Tibial nerve (tissue), 4 donors: Measurements from ENCODE around the gene ARHGAP15.

Experiments used
- CTCF ChIP-seq, 5 experiments: fragments of 200-600 bp in 3 of 5; fragments of 450-650 bp in 2 of 5; sonication (generic) in 3 of 5; IDR thresholded peaks; one replicate each; pipeline ENCODE4 v1.5.1; 2016 to 2019; ENCODE audit warnings: antibody characterized with exemption in 5 of 5, mild to moderate bottlenecking in 3 of 5, moderate library complexity in 2 of 5
- EP300 ChIP-seq, 2 donors: sonication (generic); formaldehyde crosslinking; IDR thresholded peaks; one replicate each; pipeline ENCODE4 v1.6.1; 2017; ENCODE audit warnings: antibody characterized with exemption in 2 of 2, mild to moderate bottlenecking in 1 of 2
- POLR2A ChIP-seq, 2 donors: fragments of 450-650 bp; IDR thresholded peaks; one replicate each; pipeline ENCODE4 v1.6.1; 2017; ENCODE audit warnings: antibody characterized with exemption in 2 of 2, mild to moderate bottlenecking in 2 of 2, moderate library complexity in 2 of 2

DNA sequence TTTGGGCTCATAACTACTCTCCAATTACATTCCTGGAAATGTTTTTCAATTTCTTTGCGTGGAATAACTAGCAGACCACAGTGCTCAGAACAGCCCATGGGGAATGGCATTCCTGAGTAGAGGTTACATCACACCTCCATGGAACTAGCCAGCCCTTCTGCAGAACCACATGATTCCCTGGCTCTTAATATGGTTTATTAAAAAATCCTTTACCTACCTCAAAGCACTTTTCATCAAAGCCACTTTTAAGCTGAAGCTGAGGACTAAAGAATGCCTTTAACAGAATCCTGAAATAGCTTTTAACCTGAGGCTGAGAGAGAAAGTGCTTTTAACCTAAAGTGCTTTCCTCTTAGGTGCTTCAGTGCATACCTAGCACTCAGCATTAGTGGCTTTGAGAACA is 376.3 kb downstream of the ARHGAP15 start:
- TF ChIP-seq CTCF (IDR thresholded peaks at IDR 0.05): no peak
- TF ChIP-seq POLR2A (IDR thresholded peaks at IDR 0.05): no peak
- peak in 1 of 2 donors; percentile 38 for TF ChIP-seq EP300 (IDR thresholded peaks at IDR 0.05)
